Measurements from ENCODE around the gene IGF1R. TPM values are rescaled to one million over a fixed set of nuclear protein-coding genes. Genes with fewer than 3 reads are reported as not detected.

The IGF1R gene
- polyA plus RNA-seq, 4 donors, result 25.1 to 53.9 (median 48.3) TPM

GRCh38 chr15:98896802-98897732 is 248.7 kb downstream of the IGF1R start:
- DNase-seq (ENCODE audit: low read depth in 4 of 4, low spot score in 3 of 4), result no peak

GRCh38 chr15:98898122-98898521 is 249.8 kb downstream of the IGF1R start:
- DNase-seq (ENCODE audit: low read depth in 4 of 4, low spot score in 3 of 4), result no peak

GRCh38 chr15:98899272-98900021 is 251.1 kb downstream of the IGF1R start:
- no peak for DNase-seq (ENCODE audit: low read depth in 4 of 4, low spot score in 3 of 4)

- DNase-seq (ENCODE audit: low read depth in 4 of 4, low spot score in 3 of 4), result no peak
Measured at GRCh38 chr15:98900356-98900755, 252.0 kb downstream of the IGF1R start.

GRCh38 chr15:98901434-98902072 is 253.2 kb downstream of the IGF1R start:
- DNase-seq (ENCODE audit: low read depth in 4 of 4, low spot score in 3 of 4), result no peak

GRCh38 chr15:98902931-98903330 is 254.6 kb downstream of the IGF1R start:
- no peak for DNase-seq (ENCODE audit: low read depth in 4 of 4, low spot score in 3 of 4)

- DNase-seq (ENCODE audit: low read depth in 4 of 4, low spot score in 3 of 4), result no peak
Measured at GRCh38 chr15:98903377-98904018, 255.2 kb downstream of the IGF1R start.

- DNase-seq (ENCODE audit: low read depth in 4 of 4, low spot score in 3 of 4), result no peak
Measured at GRCh38 chr15:98904544-98904943, 256.2 kb downstream of the IGF1R start.

GRCh38 chr15:98905963-98906711 is 257.8 kb downstream of the IGF1R start:
- no peak for DNase-seq (ENCODE audit: low read depth in 4 of 4, low spot score in 3 of 4)

GRCh38 chr15:98906712-98907083 is 258.4 kb downstream of the IGF1R start:
- no peak for DNase-seq (ENCODE audit: low read depth in 4 of 4, low spot score in 3 of 4)

GRCh38 chr15:98907927-98908471 is 259.7 kb downstream of the IGF1R start:
- no peak for DNase-seq (ENCODE audit: low read depth in 4 of 4, low spot score in 3 of 4)

GRCh38 chr15:98909968-98910885 is 261.9 kb downstream of the IGF1R start:
- DNase-seq (ENCODE audit: low read depth in 4 of 4, low spot score in 3 of 4), result no peak

- no peak for DNase-seq (ENCODE audit: low read depth in 4 of 4, low spot score in 3 of 4)
Measured at GRCh38 chr15:98914626-98915025, 266.3 kb downstream of the IGF1R start.

- DNase-seq (ENCODE audit: low read depth in 4 of 4, low spot score in 3 of 4), result no peak
Measured at GRCh38 chr15:98916826-98917225, 268.5 kb downstream of the IGF1R start.

GRCh38 chr15:98917417-98917816 is 269.1 kb downstream of the IGF1R start:
- DNase-seq (ENCODE audit: low read depth in 4 of 4, low spot score in 3 of 4), result no peak

GRCh38 chr15:98920091-98920880 is 271.9 kb downstream of the IGF1R start:
- no peak for DNase-seq (ENCODE audit: low read depth in 4 of 4, low spot score in 3 of 4)

- DNase-seq (ENCODE audit: low read depth in 4 of 4, low spot score in 3 of 4), result no peak
Measured at GRCh38 chr15:98923171-98923570, 274.8 kb downstream of the IGF1R start.

GRCh38 chr15:98923579-98923978 is 275.2 kb downstream of the IGF1R start:
- DNase-seq (ENCODE audit: low read depth in 4 of 4, low spot score in 3 of 4), result no peak

All from left renal pelvis (tissue), 4 donors.